HK-2 (cell line): Measurements from ENCODE around the gene VGLL2.
A peak's percentile ranks its signal among the peaks of the same experiment; 100 is the strongest.

Experiments
- DNase-seq: peaks from one replicate; pipeline ENCODE4 v3.0.0-alpha.2; 2018; ENCODE audit not compliant: unreplicated experiment

VGLL2 gene

DNA sequence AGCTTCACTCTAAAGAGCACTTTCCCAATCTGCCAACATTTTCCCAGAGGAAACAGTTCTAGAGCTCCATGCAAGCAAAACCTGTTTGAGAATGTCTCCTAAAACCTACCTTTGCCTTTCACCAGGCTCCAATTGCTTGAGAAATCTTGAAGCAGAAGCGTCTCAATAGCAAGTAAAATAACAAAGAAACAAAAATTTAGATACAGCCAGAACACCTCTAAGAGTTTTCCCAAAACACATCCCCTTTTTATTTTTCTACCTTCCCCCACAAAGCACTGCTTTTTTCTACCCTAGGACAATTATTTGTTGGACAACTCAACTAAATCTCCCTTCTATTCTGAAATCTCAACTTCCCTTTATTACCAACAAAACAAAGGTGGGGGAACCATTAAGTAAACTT, 3.6 kb downstream of the VGLL2 start:
- no peak for DNase-seq

DNA sequence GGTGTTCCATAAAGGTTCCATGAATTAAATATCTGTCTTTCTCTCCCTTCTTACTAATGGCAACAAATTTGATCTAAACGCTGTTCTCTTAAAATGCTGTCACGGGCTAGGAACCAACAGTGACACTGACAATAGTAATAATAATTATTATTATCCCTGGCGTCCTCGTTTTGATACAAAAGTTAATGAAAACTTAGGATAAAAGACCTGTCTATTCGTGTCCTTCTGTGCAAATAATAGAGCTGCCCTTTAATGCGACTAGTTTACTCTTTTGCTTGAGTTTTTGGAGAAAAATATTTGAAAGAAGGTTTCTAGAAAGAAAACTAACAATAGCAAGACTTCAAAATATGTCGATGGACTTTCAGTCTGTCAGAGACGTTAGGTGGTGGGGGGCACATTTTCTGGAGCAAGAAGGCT, 4.3 kb downstream of the VGLL2 start:
- DNase-seq, result no peak

DNA sequence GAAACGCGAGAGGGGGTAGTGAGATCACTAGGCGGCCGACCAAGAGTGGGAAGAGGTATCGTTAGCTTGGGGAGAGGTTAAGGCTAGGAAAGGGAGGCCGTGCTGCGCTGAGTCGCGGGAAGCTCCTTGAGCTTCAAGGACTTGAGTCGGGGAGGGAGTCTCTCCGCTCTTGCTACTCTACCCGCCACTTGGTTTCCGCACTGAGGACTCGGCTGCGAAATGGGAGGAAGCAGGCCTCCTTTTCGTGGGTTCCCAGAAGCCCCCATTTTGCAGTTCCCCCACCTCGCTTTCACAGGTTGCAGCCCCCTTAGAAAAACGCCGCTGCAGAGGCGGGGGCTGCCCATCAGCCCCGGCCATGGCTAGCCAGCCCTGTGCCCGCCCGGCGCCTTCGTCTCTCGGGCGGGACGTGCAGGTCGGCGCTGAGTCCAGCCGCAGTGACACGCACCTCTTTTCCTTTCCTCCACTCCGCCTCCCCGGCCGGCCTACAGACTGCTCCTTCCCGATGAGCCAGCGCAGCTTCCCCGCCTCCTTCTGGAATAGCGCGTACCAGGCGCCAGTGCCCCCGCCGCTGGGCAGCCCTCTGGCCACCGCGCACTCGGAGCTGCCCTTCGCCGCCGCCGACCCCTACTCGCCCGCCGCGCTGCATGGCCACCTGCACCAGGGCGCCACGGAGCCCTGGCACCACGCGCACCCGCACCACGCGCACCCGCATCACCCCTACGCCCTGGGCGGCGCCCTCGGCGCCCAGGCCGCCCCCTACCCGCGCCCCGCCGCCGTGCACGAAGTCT, 4.9 kb downstream of the VGLL2 start:
- peak; percentile 25 for DNase-seq

DNA sequence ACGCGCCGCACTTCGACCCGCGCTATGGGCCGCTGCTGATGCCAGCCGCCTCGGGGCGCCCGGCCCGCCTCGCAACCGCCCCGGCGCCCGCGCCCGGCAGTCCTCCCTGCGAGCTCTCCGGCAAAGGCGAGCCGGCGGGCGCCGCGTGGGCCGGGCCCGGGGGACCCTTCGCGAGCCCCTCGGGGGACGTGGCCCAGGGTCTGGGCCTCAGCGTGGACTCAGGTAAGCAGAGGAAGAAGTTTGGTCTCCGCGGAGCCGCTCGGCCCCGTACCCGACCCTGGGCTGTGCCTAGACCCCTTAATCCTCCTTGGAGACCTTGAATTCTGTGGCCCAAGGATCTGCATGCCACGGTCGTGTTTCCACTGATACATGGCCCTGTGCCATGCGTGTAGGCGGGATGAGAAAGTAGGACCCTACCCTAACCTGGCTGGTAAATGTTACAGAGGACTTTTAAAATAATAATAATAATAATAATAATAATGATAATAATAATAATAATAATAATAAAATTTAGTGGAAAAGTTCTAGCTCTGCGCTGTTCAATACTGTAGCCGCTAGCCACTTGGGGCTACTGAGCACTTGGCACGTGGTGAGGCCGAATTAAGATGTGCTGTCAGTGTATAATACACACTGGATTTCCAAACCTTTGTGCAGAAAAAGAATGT, 5.6 kb downstream of the VGLL2 start:
- no peak for DNase-seq

DNA sequence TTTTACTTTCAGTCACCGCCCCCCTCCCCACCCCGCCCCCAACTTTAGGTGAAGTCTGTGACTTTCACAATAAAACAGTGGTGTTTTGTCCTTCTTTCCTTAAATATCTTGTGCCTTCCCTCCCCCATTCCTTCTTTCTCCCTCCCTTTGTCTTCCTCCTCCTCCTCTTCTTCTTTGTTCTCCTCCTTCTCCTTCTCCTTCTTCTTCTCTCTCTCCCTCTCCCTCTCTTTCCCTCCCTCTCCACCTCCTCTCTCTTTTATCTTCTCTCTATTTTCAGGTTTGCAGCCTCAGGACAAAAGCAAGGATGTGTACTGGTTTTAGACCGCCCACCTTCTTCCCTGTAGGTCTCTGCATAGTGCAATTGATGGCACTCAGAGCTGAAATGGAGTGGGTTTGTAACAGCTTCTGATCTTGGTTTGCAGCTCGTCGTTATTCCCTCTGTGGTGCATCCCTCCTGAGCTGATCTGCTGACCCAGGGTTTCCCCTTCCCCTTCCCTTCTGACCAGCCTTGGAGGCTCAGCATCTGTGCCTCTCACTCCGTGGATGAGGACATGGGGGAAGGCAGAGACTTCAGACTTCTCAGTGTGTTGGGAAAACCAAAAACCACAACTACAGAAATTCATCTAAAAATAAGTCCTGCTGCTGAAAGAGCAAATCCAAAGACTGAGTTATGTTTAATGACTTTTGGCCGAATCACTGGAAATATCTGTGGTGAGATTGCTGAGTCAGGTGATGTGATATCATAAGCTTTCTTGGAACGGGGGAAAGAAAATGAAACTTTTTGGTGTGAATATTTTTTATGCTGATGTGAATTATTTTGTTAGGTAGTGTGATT, 6.9 kb downstream of the VGLL2 start:
- DNase-seq, result no peak

DNA sequence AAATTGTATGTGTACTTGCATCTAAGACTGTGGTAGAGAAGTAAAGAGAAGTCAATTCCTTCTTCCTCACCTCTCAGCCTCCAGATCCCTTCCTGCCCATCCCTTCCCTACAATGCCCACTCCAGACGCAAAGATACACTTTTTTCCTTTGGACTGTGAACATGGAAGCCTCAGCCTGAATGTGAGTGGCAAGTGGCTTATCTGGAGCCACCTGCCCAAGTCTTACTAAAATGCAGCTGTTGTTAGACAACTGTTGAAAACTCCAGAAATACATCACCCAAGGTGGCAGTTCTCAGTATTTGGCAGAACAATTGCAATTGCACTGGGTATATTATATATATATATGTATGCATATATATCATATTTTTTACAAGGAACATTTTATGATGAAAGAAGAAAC, 7.5 kb downstream of the VGLL2 start:
- no peak for DNase-seq

DNA sequence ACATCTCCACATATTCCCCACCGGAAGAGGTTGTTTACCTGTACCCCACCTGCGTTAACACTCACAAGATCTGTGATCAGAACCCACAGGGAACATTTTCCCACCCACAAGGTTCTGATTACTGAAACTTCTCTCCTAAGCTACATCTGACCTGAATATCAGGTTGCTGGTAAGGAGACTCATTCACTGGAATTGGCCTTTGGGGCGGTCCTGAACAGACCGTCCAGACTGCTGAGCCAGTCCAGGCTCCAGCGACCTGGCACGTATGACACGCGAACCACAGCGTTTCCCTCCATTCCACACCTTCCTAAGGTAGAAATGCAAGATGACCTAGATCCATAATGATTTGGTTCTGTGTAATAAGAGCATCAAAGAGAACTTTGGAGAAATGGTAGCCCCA, 9.8 kb downstream of the VGLL2 start:
- no peak for DNase-seq

DNA sequence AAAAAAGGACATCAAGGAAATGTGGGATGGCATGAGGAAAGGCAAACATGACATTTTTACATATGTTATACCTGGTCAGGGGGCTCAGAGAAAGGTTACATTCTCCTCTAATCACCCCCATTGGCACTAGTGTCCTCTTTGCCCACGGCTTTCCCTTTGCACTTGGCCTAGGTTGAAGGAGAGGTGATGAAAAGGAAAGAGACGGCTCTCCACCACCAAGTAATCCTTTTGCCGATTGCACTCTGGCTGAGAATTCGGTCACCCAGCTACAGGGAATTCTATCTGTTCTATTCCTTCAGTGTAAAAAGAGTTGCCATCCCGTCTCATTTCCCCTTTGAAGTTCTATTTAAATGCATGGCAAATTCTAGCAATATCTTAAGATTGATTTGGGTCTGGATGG, 10.4 kb downstream of the VGLL2 start:
- DNase-seq, result no peak

DNA sequence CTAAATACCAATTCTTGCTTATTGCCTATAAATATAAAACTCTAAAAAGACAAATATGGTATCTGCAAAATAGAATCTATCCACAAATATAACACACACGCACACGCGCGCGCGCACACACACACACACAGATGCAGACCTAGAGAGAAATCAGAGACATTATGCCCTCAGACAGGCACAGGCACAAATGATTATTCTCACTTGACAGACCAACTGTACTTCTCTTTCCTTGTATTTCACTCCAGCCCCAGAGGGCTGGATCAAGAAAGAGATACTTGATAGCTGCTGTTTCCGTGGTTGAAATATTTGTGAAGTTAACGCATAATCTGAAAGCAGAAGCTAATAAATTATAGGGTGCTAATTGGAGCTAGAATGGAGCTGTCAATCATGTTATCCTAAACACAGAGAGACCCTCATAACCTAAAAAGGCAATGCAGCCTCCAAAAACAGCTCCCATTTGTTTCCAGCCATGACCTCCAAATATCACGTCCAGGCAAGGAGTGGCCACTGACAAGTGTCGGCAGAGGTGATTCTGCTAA, 11.5 kb downstream of the VGLL2 start:
- no peak for DNase-seq

DNA sequence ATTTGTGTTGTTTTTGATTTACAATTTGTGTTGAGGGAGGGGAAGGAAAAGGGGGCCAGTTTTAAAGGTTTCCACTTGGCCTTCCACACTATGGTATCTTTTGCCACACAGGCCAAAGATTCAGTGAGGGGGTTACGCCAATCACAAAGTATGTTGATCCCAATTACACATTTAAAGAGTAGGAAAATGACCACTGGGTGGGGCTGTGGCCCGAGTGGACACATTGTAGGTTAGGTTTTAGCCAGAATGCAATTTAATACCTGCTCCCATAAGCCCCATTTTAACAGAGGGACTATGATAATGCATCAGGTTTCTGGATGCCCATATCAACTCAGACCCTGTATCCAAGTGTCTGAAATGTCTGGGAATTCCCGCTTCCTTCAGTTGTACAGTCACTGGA, 15.6 kb downstream of the VGLL2 start:
- no peak for DNase-seq

DNA sequence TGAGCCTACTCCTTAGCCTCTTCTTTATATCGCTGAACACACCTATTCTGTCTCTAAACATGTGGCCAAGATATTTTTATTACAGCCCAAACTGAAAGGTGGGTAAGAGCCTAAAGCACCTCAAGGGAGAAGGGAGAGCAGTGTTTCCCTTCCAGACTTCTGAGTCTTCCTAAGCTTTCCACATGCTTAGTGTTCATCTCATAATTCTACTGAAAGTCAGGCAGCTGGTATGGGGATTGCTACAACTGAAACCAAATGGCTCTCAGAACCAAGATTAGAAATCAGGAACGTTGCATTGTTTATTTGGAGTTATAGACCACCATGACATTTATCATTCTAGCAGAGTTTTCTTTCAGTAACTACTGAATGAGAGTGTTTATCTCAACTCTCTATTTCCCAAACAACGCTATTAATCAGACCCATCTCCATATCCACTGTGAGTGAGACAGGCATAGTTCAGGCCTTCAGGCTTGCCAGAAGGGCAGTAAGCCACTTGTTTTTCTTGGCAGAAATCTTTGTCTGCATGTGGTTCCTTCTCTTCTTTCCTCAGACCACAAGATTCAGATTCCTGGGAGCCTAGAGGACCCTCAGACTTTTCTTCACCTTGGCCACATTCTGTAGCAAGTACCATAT, 22.8 kb downstream of the VGLL2 start:
- no peak for DNase-seq

DNA sequence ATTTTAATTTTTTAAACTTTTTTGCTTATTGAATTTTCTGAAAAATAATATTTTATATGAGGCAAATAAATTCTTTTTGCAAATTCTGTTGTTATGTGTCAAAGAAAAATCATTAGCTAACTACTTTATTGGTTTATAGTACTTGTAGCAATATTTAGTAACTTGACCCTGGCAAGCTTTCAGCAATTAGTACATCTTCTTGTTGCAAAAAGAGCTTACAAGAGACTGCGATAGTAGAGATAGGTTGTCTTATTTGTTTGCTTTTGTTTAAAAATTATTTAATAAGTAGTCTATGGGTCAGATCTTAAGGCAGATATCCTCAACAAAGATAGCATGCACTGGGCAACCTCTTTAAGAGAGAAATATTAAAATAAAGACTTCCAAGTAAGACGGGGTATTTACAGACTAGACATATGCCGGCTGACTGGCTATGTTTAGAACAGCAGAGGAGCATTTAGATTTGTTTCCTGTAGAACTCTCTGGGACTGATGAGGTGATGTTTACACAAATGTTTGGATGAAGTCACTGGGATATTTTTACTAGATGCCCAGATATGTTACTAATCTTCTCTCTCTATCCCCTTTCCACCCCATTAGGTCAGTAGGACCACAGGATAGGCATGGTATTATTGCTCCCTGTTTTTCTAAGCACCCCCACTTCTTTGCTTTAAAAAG, 25.0 kb downstream of the VGLL2 start:
- no peak for DNase-seq

DNA sequence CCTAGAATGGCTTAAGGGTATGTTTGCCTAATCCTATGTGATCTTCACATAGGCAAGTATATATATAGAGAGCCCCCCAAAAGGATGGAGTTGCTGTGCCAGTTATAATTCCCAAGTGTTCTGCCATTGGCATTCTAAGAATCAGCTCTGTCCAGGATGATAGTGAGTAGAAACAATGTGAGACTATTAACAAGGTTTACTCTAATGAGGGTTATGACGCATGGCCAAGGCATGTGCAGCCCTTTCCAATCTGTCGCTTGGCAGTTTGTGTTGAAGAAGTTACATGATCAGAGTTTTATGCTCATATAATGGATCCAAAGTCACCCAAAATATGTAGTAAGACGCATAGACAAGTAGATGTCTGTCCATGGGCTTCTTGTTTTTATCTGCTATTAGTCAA, 33.6 kb downstream of the VGLL2 start:
- DNase-seq, result no peak

DNA sequence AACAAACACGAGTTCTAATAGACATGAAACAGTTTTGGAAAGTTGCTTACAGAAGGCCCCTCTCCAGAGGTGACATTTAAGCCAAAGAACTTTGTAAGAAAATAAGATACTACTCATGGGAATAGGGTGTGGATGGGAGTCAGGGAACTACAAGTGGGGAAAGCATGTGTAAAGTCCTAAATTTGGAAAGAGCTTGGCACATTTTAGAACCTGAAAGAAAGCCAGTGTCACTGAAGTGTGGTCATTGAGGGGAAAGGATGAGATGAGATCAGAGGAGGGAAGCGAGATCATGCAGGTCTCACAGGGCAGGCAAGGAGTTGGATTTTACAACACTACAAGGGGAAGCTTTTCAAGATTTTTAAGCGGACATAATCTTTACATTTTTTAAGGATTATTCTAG, 38.0 kb downstream of the VGLL2 start:
- no peak for DNase-seq

DNA sequence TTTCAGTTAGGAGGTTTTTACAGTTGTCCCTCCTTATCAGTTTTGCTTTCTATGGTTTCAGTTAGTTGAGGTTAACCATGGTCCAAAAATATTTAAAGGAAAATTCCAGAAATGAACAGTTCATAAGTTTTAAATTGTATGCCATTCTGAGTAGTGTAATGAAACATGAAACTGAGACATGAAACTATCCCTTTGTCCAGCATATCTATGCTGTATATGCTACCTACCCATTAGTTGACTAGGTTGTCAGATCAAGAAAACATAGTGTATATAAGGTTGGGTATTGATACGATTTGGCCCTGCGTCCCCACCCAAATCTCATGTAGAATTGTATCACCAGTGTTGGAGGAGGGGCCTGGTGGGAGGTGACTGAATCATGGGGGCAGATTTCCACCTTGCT, 39.1 kb downstream of the VGLL2 start:
- DNase-seq, result no peak

DNA sequence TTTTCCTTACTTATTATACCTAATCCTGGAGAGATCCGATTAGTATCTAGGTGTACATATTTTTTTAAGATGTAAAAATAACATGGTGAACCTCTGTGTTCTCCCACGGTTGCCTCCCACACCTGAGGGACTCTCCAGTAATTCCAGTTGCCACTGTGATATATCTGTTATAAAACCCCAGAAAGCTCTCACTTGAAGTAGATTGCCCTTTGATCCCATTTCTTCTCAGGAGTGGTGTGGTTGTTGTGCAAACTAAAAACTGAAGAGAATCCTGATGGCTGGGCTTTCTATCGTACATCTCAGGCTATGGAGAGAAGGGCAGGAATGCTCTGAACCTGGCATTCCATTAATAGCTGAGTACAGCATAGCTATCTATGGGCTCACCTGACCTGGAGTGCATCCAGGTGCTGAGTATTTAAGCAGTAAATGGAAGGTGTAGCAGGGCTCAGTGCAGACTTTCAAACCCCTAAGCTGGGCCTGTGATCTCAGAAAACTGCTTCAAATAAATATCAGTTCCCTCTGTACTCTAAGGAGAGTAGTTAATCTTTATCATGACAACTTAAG, 41.0 kb downstream of the VGLL2 start:
- no peak for DNase-seq

DNA sequence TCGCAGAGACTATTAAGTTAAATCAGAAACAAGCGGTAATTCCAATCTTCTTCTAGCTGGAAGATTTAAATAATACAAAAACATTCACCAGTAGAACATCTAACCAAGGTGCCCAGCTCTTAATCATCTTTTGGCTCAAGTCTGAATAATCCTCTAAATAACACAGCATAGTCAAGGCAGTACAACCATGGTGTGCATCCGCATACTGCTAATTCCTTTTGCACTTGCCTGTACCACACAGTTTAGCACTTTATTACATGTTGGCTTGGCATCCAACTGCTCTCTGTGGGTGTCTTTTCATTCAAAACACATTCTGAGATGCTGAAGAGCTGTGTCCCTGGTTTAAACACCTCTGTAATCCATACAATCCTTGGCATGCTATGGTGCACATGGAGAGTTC, 42.3 kb downstream of the VGLL2 start:
- DNase-seq, result no peak

DNA sequence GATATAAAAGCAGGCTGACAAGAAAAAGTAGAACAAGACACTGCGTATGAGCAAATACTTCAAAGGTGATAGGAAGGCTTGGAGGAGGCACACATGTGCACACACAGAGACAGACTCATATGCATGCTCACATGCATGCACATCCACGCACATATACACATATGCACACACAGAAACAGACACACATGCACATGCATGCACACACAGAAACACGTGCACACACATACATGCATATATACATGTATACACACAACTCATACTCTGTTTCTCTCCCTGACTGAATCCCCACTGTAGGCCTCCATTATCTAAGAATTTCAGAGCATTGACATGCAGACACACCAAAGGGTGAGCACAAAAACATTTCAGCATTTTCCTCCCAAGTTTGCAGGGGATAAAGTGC, 43.7 kb downstream of the VGLL2 start:
- no peak for DNase-seq

DNA sequence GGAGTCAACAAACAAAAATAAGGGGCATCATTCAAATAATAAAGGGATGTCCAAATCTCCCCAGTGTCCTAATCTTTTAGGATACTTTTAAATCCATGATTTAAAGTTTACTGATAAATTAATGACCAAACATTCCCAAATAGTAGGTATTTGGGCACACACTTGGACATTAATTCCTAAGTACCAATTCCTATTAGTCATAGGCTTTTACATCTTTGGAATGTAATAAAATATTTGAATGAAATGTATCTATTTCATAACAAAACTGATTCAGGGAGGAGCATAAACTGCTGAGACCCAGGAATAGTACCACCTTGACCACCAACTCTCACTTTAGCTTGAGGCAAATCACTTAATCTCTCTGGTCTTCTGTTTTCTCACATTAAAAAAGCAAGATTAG, 44.3 kb downstream of the VGLL2 start:
- no peak for DNase-seq

DNA sequence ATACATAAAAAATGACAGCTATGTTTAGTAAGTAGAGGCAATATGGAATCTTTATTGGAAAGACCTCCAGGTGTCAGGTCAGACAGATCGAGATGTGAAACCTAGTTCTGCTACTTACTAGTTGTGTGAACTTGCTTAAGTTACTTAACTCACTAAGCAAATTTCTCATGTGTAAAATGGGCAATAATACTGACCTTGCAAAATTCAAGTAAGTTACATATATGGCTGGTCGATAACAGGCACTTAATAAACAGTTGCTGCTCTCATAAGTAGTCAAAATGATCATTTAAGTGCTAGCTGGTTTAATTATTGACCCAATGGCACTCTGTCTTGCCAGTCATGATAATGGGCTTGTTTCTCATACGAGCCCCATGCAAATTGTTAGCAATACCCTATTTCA, 46.0 kb downstream of the VGLL2 start:
- DNase-seq, result no peak

DNA sequence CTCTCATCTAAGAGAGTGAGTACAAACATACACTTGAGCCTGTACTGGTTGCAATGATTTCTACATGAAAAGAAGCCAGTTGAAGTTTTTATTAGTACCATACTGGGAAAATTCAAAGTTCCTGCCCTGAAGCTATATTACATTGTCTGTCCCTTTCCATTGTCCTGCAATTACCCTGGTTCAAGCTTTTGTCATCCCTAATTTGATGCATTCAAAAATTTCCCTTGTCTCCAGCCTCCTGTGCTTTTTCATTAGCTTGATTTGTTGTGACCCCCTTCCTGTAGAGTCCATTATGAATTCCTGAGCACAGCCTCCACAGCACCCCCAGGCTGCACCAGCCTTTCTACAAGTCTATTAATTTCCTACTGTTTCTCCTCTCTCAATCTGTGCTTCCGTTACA, 46.4 kb downstream of the VGLL2 start:
- DNase-seq, result no peak
